ENCODE measurements around the gene PSORS1C1. TPM values are rescaled to one million over a fixed set of nuclear protein-coding genes. Genes with fewer than 3 reads are reported as not detected.
A peak's percentile ranks its signal among the peaks of the same experiment; 100 is the strongest.

PSORS1C1 gene
- total RNA-seq, 2 experiments from 2014 or later, result 0.18 to 0.33 TPM

- ChIA-PET CTCF (interaction anchor here (0.6 to 2.9 kb wide), 3 partner anchors 13 to 307 kb away, joined by 3 to 15 read pairs (median 3); no protein-coding TSS in a partner anchor), POLR2A (no interaction called here)
- Mint-ChIP-seq H3K9me3 (ENCODE audit: low read depth) (no peaks in the 10 kb centered on the region), H3K4me1 (no peaks in the 10 kb centered on the region), H3K27ac (no peak overlapping the region), H3K4me3 (no peak overlapping the region), H3K27me3 (no peaks in the 10 kb centered on the region), H3K36me3 (ENCODE audit: low read depth) (peaks cover 16% of the 10 kb centered on the region)
- intact Hi-C loops (cut with DNase I, micrococcal nuclease), result no loop called here
- DNase-seq, result no peak
- ATAC-seq, result no peak
Measured at GRCh38 chr6:31144296-31144969, 29.8 kb downstream of the PSORS1C1 start.

GRCh38 chr6:31144970-31145340 lies 30.4 kb downstream of the PSORS1C1 start:
- H3K27ac Mint-ChIP-seq, result no peak overlapping the region
- intact Hi-C loops (cut with DNase I, micrococcal nuclease), result no loop called here
- H3K27me3 Mint-ChIP-seq, result no peaks in the 10 kb centered on the region
- ChIA-PET POLR2A (interaction anchor here (1.0 kb wide), 1 partner anchor 53 kb away, joined by 4 read pairs; no protein-coding TSS in a partner anchor), CTCF (interaction anchor here (0.6 to 2.9 kb wide), 4 partner anchors 17 to 307 kb away, joined by 3 to 15 read pairs (median 4); no protein-coding TSS in a partner anchor)
- DNase-seq (no peak), ATAC-seq (no peak)
- no peaks in the 10 kb centered on the region for H3K9me3 Mint-ChIP-seq (ENCODE audit: low read depth)
- H3K36me3 Mint-ChIP-seq (ENCODE audit: low read depth), result peaks cover 18% of the 10 kb centered on the region
- no peak overlapping the region for H3K4me3 Mint-ChIP-seq
- no peaks in the 10 kb centered on the region for H3K4me1 Mint-ChIP-seq

- H3K36me3 Mint-ChIP-seq (ENCODE audit: low read depth), result peaks cover 18% of the 10 kb centered on the region
- no peaks in the 10 kb centered on the region for H3K27me3 Mint-ChIP-seq
- CTCF ChIA-PET, result interaction anchor here (0.6 to 2.9 kb wide), 6 partner anchors 8 to 221 kb away, joined by 3 to 15 read pairs (median 4); no protein-coding TSS in a partner anchor
- POLR2A ChIA-PET, result interaction anchor here (1.0 kb wide), 1 partner anchor 53 kb away, joined by 4 read pairs; no protein-coding TSS in a partner anchor
- no peak overlapping the region for H3K4me3 Mint-ChIP-seq
- intact Hi-C loops (cut with DNase I, micrococcal nuclease), result no loop called here
- no peaks in the 10 kb centered on the region for H3K9me3 Mint-ChIP-seq (ENCODE audit: low read depth)
- DNase-seq (no peak), ATAC-seq (no peak)
- H3K4me1 Mint-ChIP-seq, result no peaks in the 10 kb centered on the region
- no peak overlapping the region for H3K27ac Mint-ChIP-seq
Measured at GRCh38 chr6:31145386-31145785, 30.8 kb downstream of the PSORS1C1 start.

- no peaks in the 10 kb centered on the region for H3K4me1 Mint-ChIP-seq
- ATAC-seq, result no peak
- DNase-seq, result no peak
- H3K9me3 Mint-ChIP-seq (ENCODE audit: low read depth), result no peaks in the 10 kb centered on the region
- CTCF ChIA-PET, result interaction anchor here (0.6 to 1.1 kb wide), 3 partner anchors 11 to 1390 kb away, joined by 3 read pairs; no protein-coding TSS in a partner anchor
- peaks cover 17% of the 10 kb centered on the region for H3K36me3 Mint-ChIP-seq (ENCODE audit: low read depth)
- intact Hi-C loops (cut with DNase I, micrococcal nuclease), result loop anchor here in 1 of 2 experiments (10.0 kb wide), 1 partner anchor 435 kb away; the partner anchor contains the start of gene MDC1
- no peak overlapping the region for H3K4me3 Mint-ChIP-seq
- POLR2A ChIA-PET, result no interaction called here
- no peak overlapping the region for H3K27ac Mint-ChIP-seq
- H3K27me3 Mint-ChIP-seq, result no peaks in the 10 kb centered on the region
Measured at GRCh38 chr6:31149827-31150447, 35.3 kb downstream of the PSORS1C1 start.

- Mint-ChIP-seq H3K27ac (no peak overlapping the region), H3K4me3 (no peak overlapping the region), H3K27me3 (no peaks in the 10 kb centered on the region), H3K4me1 (peaks cover 7% of the 10 kb centered on the region), H3K36me3 (ENCODE audit: low read depth) (peaks cover 14% of the 10 kb centered on the region), H3K9me3 (ENCODE audit: low read depth) (no peaks in the 10 kb centered on the region)
- POLR2A ChIA-PET, result no interaction called here
- no peak for ATAC-seq
- no peak for DNase-seq
- CTCF ChIA-PET, result interaction anchor here (0.7 to 1.8 kb wide), 4 partner anchors 14 to 571 kb away, joined by 3 to 5 read pairs (median 4); partner anchors contain the start of gene PSORS1C2
- intact Hi-C loops (cut with DNase I, micrococcal nuclease), result loop anchor here in 1 of 2 experiments (10.0 kb wide), 1 partner anchor 438 kb away; the partner anchor contains the start of gene MDC1
Measured at GRCh38 chr6:31152781-31153180, 38.2 kb downstream of the PSORS1C1 start.

GRCh38 chr6:31154436-31154835 lies 39.8 kb downstream of the PSORS1C1 start:
- no peaks in the 10 kb centered on the region for H3K9me3 Mint-ChIP-seq (ENCODE audit: low read depth)
- POLR2A ChIA-PET, result no interaction called here
- CTCF ChIA-PET, result interaction anchor here (0.7 to 1.0 kb wide), 4 partner anchors 11 to 227 kb away, joined by 3 to 4 read pairs (median 3); no protein-coding TSS in a partner anchor
- H3K27ac Mint-ChIP-seq, result no peak overlapping the region
- no peak for ATAC-seq
- H3K36me3 Mint-ChIP-seq (ENCODE audit: low read depth), result peaks cover 25% of the 10 kb centered on the region
- DNase-seq, result no peak
- intact Hi-C loops (cut with DNase I, micrococcal nuclease), result loop anchor here in 1 of 2 experiments (10.0 kb wide), 1 partner anchor 440 kb away; the partner anchor contains the start of gene MDC1
- H3K4me3 Mint-ChIP-seq, result no peak overlapping the region
- H3K4me1 Mint-ChIP-seq, result peaks cover 11% of the 10 kb centered on the region
- H3K27me3 Mint-ChIP-seq, result no peaks in the 10 kb centered on the region

GRCh38 chr6:31156641-31157040 lies 42.0 kb downstream of the PSORS1C1 start:
- H3K4me3 Mint-ChIP-seq, result peak overlapping the region; percentile 97
- no peak for ATAC-seq
- H3K4me1 Mint-ChIP-seq, result peaks cover 27% of the 10 kb centered on the region
- ChIA-PET POLR2A (no interaction called here), CTCF (interaction anchor here (1.4 kb wide), 1 partner anchor 27 kb away, joined by 4 read pairs; no protein-coding TSS in a partner anchor)
- H3K36me3 Mint-ChIP-seq (ENCODE audit: low read depth), result peaks cover 37% of the 10 kb centered on the region
- no peak overlapping the region for H3K27ac Mint-ChIP-seq
- no peaks in the 10 kb centered on the region for H3K9me3 Mint-ChIP-seq (ENCODE audit: low read depth)
- intact Hi-C loops (cut with DNase I, micrococcal nuclease), result loop anchor here in 1 of 2 experiments (5.0 to 10.0 kb wide), 2 partner anchors 442 to 829 kb away; partner anchors contain the start of genes MDC1 and TRIM39
- no peaks in the 10 kb centered on the region for H3K27me3 Mint-ChIP-seq
- no peak for DNase-seq

- ChIA-PET CTCF (interaction anchor here (0.5 to 1.5 kb wide), 12 partner anchors 12 to 706 kb away, joined by 3 to 8 read pairs (median 4); partner anchors contain the start of gene LSM2), POLR2A (interaction anchor here (0.7 to 1.3 kb wide), 3 partner anchors 40 to 209 kb away, joined by 3 to 7 read pairs (median 3); no protein-coding TSS in a partner anchor)
- no peaks in the 10 kb centered on the region for H3K9me3 Mint-ChIP-seq (ENCODE audit: low read depth)
- peak within 1 kb of the TSS; percentile 89 for H3K27ac Mint-ChIP-seq
- H3K27me3 Mint-ChIP-seq, result no peaks in the 10 kb centered on the region
- peaks cover 45% of the 10 kb centered on the region for H3K36me3 Mint-ChIP-seq (ENCODE audit: low read depth)
- intact Hi-C loops (cut with DNase I, micrococcal nuclease), result loop anchor here (1.0 to 10.0 kb wide), 16 partner anchors 20 to 830 kb away; partner anchors contain the start of genes ABCF1 (in 1 of the 2), C6orf136 (in 1 of the 2), HLA-B (in 1 of the 2) and HLA-C (in 1 of the 2)
- ATAC-seq, result peak; percentile 23
- no peak for DNase-seq
- H3K4me3 Mint-ChIP-seq, result peak within 1 kb of the TSS; percentile 97
- H3K4me1 Mint-ChIP-seq, result peaks cover 34% of the 10 kb centered on the region
Measured at GRCh38 chr6:31157513-31158139, 43.0 kb downstream of the PSORS1C1 start, which contains the start of gene CCHCR1. Gene CCHCR1, minus strand, starts transcription at chr6:31157802. Its CDS starts 202 bp downstream, at chr6:31157600.

- H3K4me3 Mint-ChIP-seq, result peak within 1 kb of the TSS; percentile 97
- H3K4me1 Mint-ChIP-seq, result peaks cover 39% of the 10 kb centered on the region
- no peaks in the 10 kb centered on the region for H3K27me3 Mint-ChIP-seq
- intact Hi-C loops (cut with DNase I, micrococcal nuclease), result loop anchor here (1.0 to 10.0 kb wide), 16 partner anchors 21 to 831 kb away; partner anchors contain the start of genes ABCF1 (in 1 of the 2), C6orf136 (in 1 of the 2), HLA-B (in 1 of the 2) and HLA-C (in 1 of the 2)
- H3K9me3 Mint-ChIP-seq (ENCODE audit: low read depth), result no peaks in the 10 kb centered on the region
- ATAC-seq (peak; percentile 90), DNase-seq (peak; percentile 99)
- CTCF ChIA-PET, result interaction anchor here (0.5 to 1.5 kb wide), 14 partner anchors 10 to 668 kb away, joined by 3 to 8 read pairs (median 4); partner anchors contain the start of gene LSM2
- peaks cover 49% of the 10 kb centered on the region for H3K36me3 Mint-ChIP-seq (ENCODE audit: low read depth)
- peak within 1 kb of the TSS; percentile 89 for H3K27ac Mint-ChIP-seq
- POLR2A ChIA-PET, result interaction anchor here (0.7 to 1.3 kb wide), 3 partner anchors 39 to 208 kb away, joined by 3 to 7 read pairs (median 3); no protein-coding TSS in a partner anchor
Measured at GRCh38 chr6:31158140-31158862, 43.7 kb downstream of the PSORS1C1 start, which contains the start of gene TCF19. Gene TCF19, plus strand, starts transcription at chr6:31158589. Its CDS starts 881 bp downstream, at chr6:31159470.
